Tibial artery (tissue), 4 donors: ENCODE results near the gene ARSJ.

Source experiments
- DNase-seq, 2 donors: peaks; one replicate each; pipeline ENCODE4 v3.0.0-alpha.2; 2019
- H3K27ac ChIP-seq, 2 donors: fragments of 200-600 bp; sonication (generic) in 1 of 2; 1 replicate in 1 of 2; 2 replicates in 1 of 2; pipeline ENCODE4 v1.5.1; 2018 to 2019; ENCODE audit warnings: mild to moderate bottlenecking in 1 of 2
- H3K27me3 ChIP-seq, 2 donors: fragments of 200-600 bp; sonication (generic) in 1 of 2; one replicate each; pipeline versions ENCODE4 v1.5.1 to v1.6.0; 2016 to 2019
- H3K36me3 ChIP-seq, 3 donors: fragments of 200-600 bp; sonication (generic) in 2 of 3; one replicate each; pipeline ENCODE4 v1.5.1; 2016 to 2019; ENCODE audit warnings: mild to moderate bottlenecking in 2 of 3
- H3K4me1 ChIP-seq, 4 donors: fragments of 200-600 bp; sonication (generic) in 2 of 4; 1 replicate in 3 of 4; 2 replicates in 1 of 4; pipeline ENCODE4 v1.5.1; 2016 to 2019
- H3K4me3 ChIP-seq, 2 donors: fragments of 200-600 bp; sonication (generic) in 1 of 2; 1 replicate in 1 of 2; 2 replicates in 1 of 2; pipeline ENCODE4 v1.5.1; 2018 to 2019; ENCODE audit warnings: mild to moderate bottlenecking in 2 of 2
- H3K9me3 ChIP-seq, 3 donors: fragments of 200-600 bp; sonication (generic) in 1 of 3; one replicate each; pipeline ENCODE4 v1.5.1; 2016 to 2019
- CTCF ChIP-seq, 2 experiments: fragments of 200-600 bp in 1 of 2; fragments of 450-650 bp in 1 of 2; IDR thresholded peaks; one replicate each; pipeline ENCODE4 v1.5.1; 2017 to 2019; ENCODE audit warnings: antibody characterized with exemption in 2 of 2, mild to moderate bottlenecking in 1 of 2, moderate library complexity in 1 of 2
- intact Hi-C: fragments of 100-400 bp; cut with DNase I; formaldehyde crosslinking; loops from one replicate; pipeline ENCODE4 v1.15.0; 2023; ENCODE audit warnings: low total_unique reads

ARSJ gene

DNA sequence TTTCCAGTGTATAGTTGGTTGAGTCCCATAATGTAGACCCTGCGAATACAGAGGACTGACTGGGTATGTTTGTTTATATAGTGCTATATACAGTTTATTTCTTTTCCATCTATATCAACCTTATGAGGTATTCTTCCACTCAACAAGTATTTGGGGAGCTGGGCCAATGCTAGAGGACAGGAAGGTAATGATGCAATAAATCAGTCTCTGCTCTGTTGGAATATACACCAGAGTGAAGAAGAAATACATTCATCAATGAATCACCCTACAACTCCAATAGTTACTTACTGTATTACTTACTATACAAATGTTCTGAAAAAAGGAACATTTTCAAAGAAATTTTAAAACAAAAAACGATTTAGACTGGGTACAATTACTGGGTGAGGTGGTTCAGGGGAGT is 2.1 kb upstream of the ARSJ start:
- H3K27ac ChIP-seq: peak overlapping the region in 1 of 2 donors; percentile 97
- TF ChIP-seq CTCF (IDR thresholded peaks at IDR 0.05): no peak
- no peaks in the 10 kb centered on the region for H3K9me3 ChIP-seq

GRCh38 chr4:113979905-113980615 is 613 bp upstream of the ARSJ start:
- Histone ChIP-seq H3K36me3 (no peaks in the 10 kb centered on the region), H3K4me1 (peaks cover 0 to 30% (median 4%) of the 10 kb centered on the region in 4 donors), H3K4me3 (peak overlapping the region; percentile 83 to 92), H3K27me3 (no peaks in the 10 kb centered on the region), H3K9me3 (no peaks in the 10 kb centered on the region), H3K27ac (peak overlapping the region; percentile 96 to 97)
- intact Hi-C loops: loop anchor here (10.0 kb wide), 1 partner anchor 215 kb away; the partner anchor contains the start of gene CAMK2D
- peak in 1 of 2 experiments; percentile 16 for TF ChIP-seq CTCF (IDR thresholded peaks at IDR 0.05)
- no peak for DNase-seq

More for the DNA sequence above, 2.1 kb upstream of the ARSJ start:
- peaks cover 0 to 28% (median 2%) of the 10 kb centered on the region in 4 donors for H3K4me1 ChIP-seq
- no peaks in the 10 kb centered on the region for H3K27me3 ChIP-seq
- no peak overlapping the region for H3K4me3 ChIP-seq
- intact Hi-C loops: no loop called here
- H3K36me3 ChIP-seq: no peaks in the 10 kb centered on the region
- DNase-seq: no peak

DNA sequence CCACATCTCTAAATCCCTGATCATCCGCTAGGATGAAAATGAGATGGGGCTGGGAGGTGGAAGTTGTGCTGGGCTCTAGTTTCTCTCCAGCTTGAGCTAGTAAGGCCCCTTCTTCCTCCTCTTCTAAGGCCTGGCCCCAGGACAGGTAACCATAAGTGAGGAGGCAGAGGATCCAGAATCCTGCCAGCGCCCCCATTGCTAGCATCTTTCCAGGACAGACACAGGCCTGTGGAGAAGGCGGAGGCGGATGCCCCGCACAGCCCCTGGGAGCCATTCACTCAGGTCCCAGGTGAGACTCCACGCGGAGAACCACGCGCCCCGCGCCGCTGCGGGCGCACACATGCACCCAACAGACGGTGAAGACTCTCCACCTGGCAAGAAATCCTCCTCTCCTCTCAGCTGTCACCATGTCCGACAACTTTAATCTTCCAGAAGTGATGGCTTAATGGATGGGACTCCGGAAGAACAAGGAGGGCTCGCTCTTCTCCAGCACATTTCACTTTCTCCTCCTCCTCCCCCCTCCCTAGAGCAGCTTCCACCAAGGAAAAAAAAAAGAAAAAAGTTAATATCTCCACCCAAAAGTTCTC is 793 bp downstream of the ARSJ start:
- Histone ChIP-seq H3K27me3 (no peaks in the 10 kb centered on the region), H3K36me3 (no peaks in the 10 kb centered on the region), H3K4me1 (peaks cover 0 to 30% (median 4%) of the 10 kb centered on the region in 4 donors), H3K27ac (peak overlapping the region; percentile 96 to 97), H3K9me3 (no peaks in the 10 kb centered on the region), H3K4me3 (peak overlapping the region; percentile 83 to 92)
- no peak for TF ChIP-seq CTCF (IDR thresholded peaks at IDR 0.05)
- intact Hi-C loops: loop anchor here (10.0 kb wide), 1 partner anchor 214 kb away; the partner anchor contains the start of gene CAMK2D
- no peak for DNase-seq

GRCh38 chr4:113978105-113978504 is 1.3 kb downstream of the ARSJ start:
- TF ChIP-seq CTCF (IDR thresholded peaks at IDR 0.05): no peak
- peak overlapping the region; percentile 96 to 97 for H3K27ac ChIP-seq
- H3K9me3 ChIP-seq: no peaks in the 10 kb centered on the region
- H3K4me3 ChIP-seq: peak overlapping the region; percentile 83 to 92
- no peak for DNase-seq
- peaks cover 0 to 34% (median 6%) of the 10 kb centered on the region in 4 donors for H3K4me1 ChIP-seq
- intact Hi-C loops: loop anchor here (10.0 kb wide), 1 partner anchor 213 kb away; the partner anchor contains the start of gene CAMK2D
- H3K36me3 ChIP-seq: no peaks in the 10 kb centered on the region
- no peaks in the 10 kb centered on the region for H3K27me3 ChIP-seq

GRCh38 chr4:113977526-113977855 is 2.0 kb downstream of the ARSJ start:
- no peak for TF ChIP-seq CTCF (IDR thresholded peaks at IDR 0.05)
- Histone ChIP-seq H3K27me3 (no peaks in the 10 kb centered on the region), H3K4me1 (peaks cover 0 to 34% (median 7%) of the 10 kb centered on the region in 4 donors), H3K4me3 (peak overlapping the region; percentile 83 to 92), H3K27ac (peak overlapping the region; percentile 96 to 97), H3K36me3 (no peaks in the 10 kb centered on the region), H3K9me3 (no peaks in the 10 kb centered on the region)
- intact Hi-C loops: loop anchor here (10.0 kb wide), 1 partner anchor 213 kb away; the partner anchor contains the start of gene CAMK2D
- DNase-seq: no peak
